HG03575 (cell line): ENCODE data around the gene MLX.

Experiments used
- ATAC-seq: cut with Tn5 transposase; IDR thresholded peaks from one replicate; pipeline ENCODE4 v1.9.1; 2021; ENCODE audit not compliant: unreplicated experiment, insufficient number of reproducible peaks, low FRiP score; ENCODE audit errors: extremely low read depth

MLX gene

GRCh38 chr17:42566883-42567573 lies at the start of gene MLX:
Gene MLX (plus strand): TSS chr17:42567100. CDS start chr17:42567125, 25 bp downstream.
- no peak for ATAC-seq

GRCh38 chr17:42517516-42517915 lies 49.4 kb upstream of the MLX start:
- no peak for ATAC-seq

GRCh38 chr17:42518046-42518754 lies 48.7 kb upstream of the MLX start:
- ATAC-seq = no peak

GRCh38 chr17:42518755-42519545 lies 48.0 kb upstream of the MLX start:
- no peak for ATAC-seq

GRCh38 chr17:42519546-42520491 lies 47.1 kb upstream of the MLX start:
- no peak for ATAC-seq

- ATAC-seq = no peak
Measured at GRCh38 chr17:42520540-42520951, 46.4 kb upstream of the MLX start.

- ATAC-seq = no peak
Measured at GRCh38 chr17:42521036-42521435, 45.9 kb upstream of the MLX start.

GRCh38 chr17:42521666-42522262 lies 45.1 kb upstream of the MLX start:
- ATAC-seq = no peak

- ATAC-seq = no peak
Measured at GRCh38 chr17:42522263-42522790, 44.6 kb upstream of the MLX start.

- ATAC-seq = no peak
Measured at GRCh38 chr17:42522798-42523278, 44.1 kb upstream of the MLX start.

- ATAC-seq = no peak
Measured at GRCh38 chr17:42525221-42525620, 41.7 kb upstream of the MLX start.

GRCh38 chr17:42526031-42526444 lies 40.9 kb upstream of the MLX start:
- ATAC-seq = no peak

- no peak for ATAC-seq
Measured at GRCh38 chr17:42527932-42528331, 39.0 kb upstream of the MLX start.

- ATAC-seq = no peak
Measured at GRCh38 chr17:42529061-42529460, 37.8 kb upstream of the MLX start.

- ATAC-seq = no peak
Measured at GRCh38 chr17:42530952-42531454, 35.9 kb upstream of the MLX start.

GRCh38 chr17:42531455-42532354 lies 35.2 kb upstream of the MLX start:
- no peak for ATAC-seq
